ENCODE measurements around the gene ADARB2.
A peak's percentile ranks its signal among the peaks of the same experiment; 100 is the strongest.
"Not testable (repeated sequence)": the region's sequence is repeated elsewhere in the genome, so short reads cannot be mapped to it uniquely, and the experiment has no call there.

The ADARB2 gene

DNA sequence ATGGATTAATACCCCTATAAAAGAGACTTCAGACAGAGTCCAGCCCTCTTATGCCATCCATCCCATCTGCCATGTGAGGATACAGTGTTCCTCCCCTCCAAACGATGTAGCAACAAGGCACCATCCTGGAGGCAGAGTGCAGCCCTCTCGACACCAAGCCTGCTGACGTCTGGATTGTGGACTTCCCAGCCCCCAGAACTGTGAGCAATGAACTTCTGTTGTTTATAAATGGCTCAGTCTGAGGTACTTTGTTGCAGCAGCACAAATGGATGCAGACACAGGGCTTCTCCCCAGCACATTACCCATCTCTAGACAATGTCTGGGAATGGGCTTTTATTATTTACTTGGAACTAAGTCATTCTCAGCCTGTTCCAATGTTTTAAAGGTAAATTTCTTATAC lies 485.6 kb downstream of the ADARB2 start:
- TF ChIP-seq REST (IDR thresholded peaks at IDR 0.05; ENCODE audit: insufficient replicate concordance, low read depth), result no peak
- no peak for TF ChIP-seq GABPA (IDR thresholded peaks at IDR 0.05; ENCODE audit: low read depth)
- Histone ChIP-seq H3K27me3 (ENCODE audit: insufficient read depth, poor library complexity, severe bottlenecking) (no peaks in the 10 kb centered on the region), H3K27ac (replicated peaks) (no peak overlapping the region), H3K4me3 (replicated peaks; ENCODE audit: insufficient read depth, low read length) (no peak overlapping the region)
- DNase-seq (ENCODE audit: low read depth in 1 of 2, low spot score in 1 of 2), result no peak

- no peak overlapping the region for H3K4me3 ChIP-seq (replicated peaks; ENCODE audit: insufficient read depth, low read length)
- H3K27ac ChIP-seq (replicated peaks), result no peak overlapping the region
- TF ChIP-seq POLR2AphosphoS5 (IDR thresholded peaks at IDR 0.05; ENCODE audit: low read depth), result no peak
- DNase-seq (ENCODE audit: low read depth in 1 of 2, low spot score in 1 of 2), result no peak
- H3K27me3 ChIP-seq (ENCODE audit: insufficient read depth, poor library complexity, severe bottlenecking), result no peaks in the 10 kb centered on the region
These were observed 488.0 kb downstream of the ADARB2 start for GRCh38 chr10:1249142-1249920.

GRCh38 chr10:1248262-1248630 lies 489.1 kb downstream of the ADARB2 start:
- H3K27me3 ChIP-seq (ENCODE audit: insufficient read depth, poor library complexity, severe bottlenecking); H3K27ac ChIP-seq (replicated peaks); H3K4me3 ChIP-seq (replicated peaks; ENCODE audit: insufficient read depth, low read length): not testable (repeated sequence)
- peak; percentile 67 for TF ChIP-seq POLR2AphosphoS5 (IDR thresholded peaks at IDR 0.05; ENCODE audit: low read depth)
- DNase-seq (ENCODE audit: low read depth in 1 of 2, low spot score in 1 of 2), result peak; percentile 20 to 57

DNA sequence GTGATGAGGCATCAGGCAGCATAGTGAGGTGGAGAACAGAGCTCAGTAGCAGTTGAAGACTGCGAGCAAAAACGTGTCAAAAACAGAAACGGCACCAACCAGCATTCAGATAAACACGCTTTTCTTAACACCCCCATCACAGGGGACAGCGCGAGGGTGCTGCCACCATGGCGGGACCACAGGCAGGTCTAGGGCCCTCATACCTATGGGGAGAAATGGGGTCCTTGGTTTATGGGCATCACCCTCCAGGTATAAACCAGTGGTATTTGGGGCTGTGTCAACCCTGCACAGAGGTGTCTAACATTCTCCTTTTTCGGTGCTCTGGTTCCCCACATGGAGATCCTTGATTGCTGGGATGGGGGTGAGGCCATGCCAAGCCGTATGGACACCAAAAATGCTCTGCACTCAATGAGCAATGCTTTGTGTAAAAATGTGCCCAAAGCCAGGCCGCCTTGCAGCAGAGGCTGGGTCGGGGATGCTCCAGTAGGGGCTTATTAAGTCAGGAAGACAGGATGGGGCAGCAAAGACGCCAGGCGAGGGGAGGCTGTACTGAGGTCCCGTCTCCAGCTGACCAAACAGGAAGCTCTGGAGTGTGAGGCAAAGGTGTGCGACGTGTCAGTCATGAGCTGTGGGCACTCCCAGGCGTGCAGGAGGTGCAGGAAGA lies 489.6 kb downstream of the ADARB2 start:
- H3K4me3 ChIP-seq (replicated peaks; ENCODE audit: insufficient read depth, low read length), result no peak overlapping the region
- TF ChIP-seq CTCF (IDR thresholded peaks at IDR 0.05; ENCODE audit: insufficient read depth, low read length), result no peak
- no peak for TF ChIP-seq GABPA (IDR thresholded peaks at IDR 0.05; ENCODE audit: low read depth)
- no peak for TF ChIP-seq REST (IDR thresholded peaks at IDR 0.05; ENCODE audit: insufficient replicate concordance, low read depth)
- DNase-seq (ENCODE audit: low read depth in 1 of 2, low spot score in 1 of 2), result no peak

DNA sequence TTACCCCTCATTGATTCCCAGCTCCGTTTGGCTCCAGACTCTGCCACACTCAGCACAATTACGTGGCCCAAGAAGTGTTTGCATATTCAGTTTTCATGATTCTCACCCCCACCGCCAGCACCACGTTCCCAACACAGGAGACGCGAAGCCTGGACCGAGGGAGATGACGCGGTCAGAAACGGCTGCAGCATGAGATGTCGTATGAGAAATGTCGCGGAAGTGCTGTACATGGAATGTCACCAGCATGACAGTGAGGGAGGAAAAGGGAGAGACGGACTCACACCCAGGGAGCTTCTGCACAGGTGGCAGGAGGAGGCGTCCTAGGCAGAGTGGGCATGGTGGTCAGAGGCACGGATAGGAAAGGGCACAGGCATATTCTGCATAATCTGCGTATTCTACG lies 492.8 kb downstream of the ADARB2 start:
- no peak overlapping the region for H3K4me3 ChIP-seq (replicated peaks; ENCODE audit: insufficient read depth, low read length)
- no peak overlapping the region for H3K27ac ChIP-seq (replicated peaks)
- TF ChIP-seq GABPA (IDR thresholded peaks at IDR 0.05; ENCODE audit: low read depth) (no peak), REST (IDR thresholded peaks at IDR 0.05; ENCODE audit: insufficient replicate concordance, low read depth) (no peak), CTCF (IDR thresholded peaks at IDR 0.05; ENCODE audit: insufficient read depth, low read length) (no peak), POLR2AphosphoS5 (IDR thresholded peaks at IDR 0.05; ENCODE audit: low read depth) (no peak), SPI1 (IDR thresholded peaks at IDR 0.05; ENCODE audit: borderline replicate concordance, low read depth) (no peak)
- DNase-seq (ENCODE audit: low read depth in 1 of 2, low spot score in 1 of 2), result no peak
- no peaks in the 10 kb centered on the region for H3K27me3 ChIP-seq (ENCODE audit: insufficient read depth, poor library complexity, severe bottlenecking)

More for the DNA sequence above, 489.6 kb downstream of the ADARB2 start:
- Histone ChIP-seq H3K27me3 (ENCODE audit: insufficient read depth, poor library complexity, severe bottlenecking) (no peaks in the 10 kb centered on the region), H3K27ac (replicated peaks) (no peak overlapping the region)

Data from HL-60 (cell line).